Breast epithelium (tissue), 4 donors: Measurements from ENCODE around the gene TBC1D1. TPM values are rescaled to one million over a fixed set of nuclear protein-coding genes. Genes with fewer than 3 reads are reported as not detected.

ENCODE experiments used
- DNase-seq, 2 donors: peaks; one replicate each; pipeline ENCODE4 v3.0.0-alpha.2; 2019; ENCODE audit warnings: low spot score in 2 of 2
- H3K27ac ChIP-seq, 2 donors: fragments of 200-600 bp; sonication (generic) in 1 of 2; one replicate each; pipeline ENCODE4 v1.5.1; 2016 to 2019; ENCODE audit warnings: mild to moderate bottlenecking in 1 of 2
- H3K27me3 ChIP-seq, 2 donors: fragments of 200-600 bp; sonication (generic) in 1 of 2; one replicate each; pipeline versions ENCODE4 v1.5.1 to v1.6.0; 2017 to 2019; ENCODE audit warnings: control low read depth in 1 of 2, mild to moderate bottlenecking in 1 of 2
- H3K36me3 ChIP-seq: fragments of 200-600 bp; one replicate; pipeline ENCODE4 v1.5.1; 2019
- H3K4me1 ChIP-seq, 2 donors: fragments of 200-600 bp; sonication (generic); one replicate each; pipeline ENCODE4 v1.5.1; 2016 to 2019; ENCODE audit warnings: control low read depth in 1 of 2
- H3K4me3 ChIP-seq, 3 donors: fragments of 200-600 bp; sonication (generic); 1 replicate in 2 of 3; 2 replicates in 1 of 3; pipeline ENCODE4 v1.5.1; 2016 to 2019; ENCODE audit warnings: mild to moderate bottlenecking in 3 of 3, moderate library complexity in 2 of 3
- H3K9me3 ChIP-seq, 2 donors: fragments of 200-600 bp; sonication (generic) in 1 of 2; one replicate each; pipeline ENCODE4 v1.5.1; 2016 to 2019; ENCODE audit warnings: control low read depth in 1 of 2
- CTCF ChIP-seq, 3 donors: fragments of 450-650 bp; IDR thresholded peaks; one replicate each; pipeline ENCODE4 v1.5.1; 2016 to 2017; ENCODE audit warnings: antibody characterized with exemption in 3 of 3, mild to moderate bottlenecking in 3 of 3, moderate library complexity in 3 of 3
- POLR2A ChIP-seq: fragments of 450-650 bp; IDR thresholded peaks from one replicate; pipeline ENCODE4 v1.6.1; 2016; ENCODE audit warnings: antibody characterized with exemption, mild to moderate bottlenecking, moderate library complexity
- POLR2AphosphoS5 ChIP-seq, 3 donors: sonication (generic); formaldehyde crosslinking; IDR thresholded peaks; one replicate each; pipeline ENCODE4 v1.6.1; 2017; ENCODE audit warnings: antibody characterized with exemption in 3 of 3
- intact Hi-C: fragments of 100-400 bp; cut with DNase I; formaldehyde crosslinking; loops from one replicate; pipeline ENCODE4 v1.15.1; 2023; ENCODE audit warnings: low total_unique reads
- total RNA-seq, 3 donors: library from RNA; depleted of rRNA; stranded (reverse); fragments of >200 nt; gene quantifications; one replicate each; pipeline ENCODE4 v1.1.0, GENCODE V29; 2016

The TBC1D1 gene
- total RNA-seq, 3 donors from 2014 or later: 55.2 to 80.9 (median 63.9) TPM

- Histone ChIP-seq H3K36me3 (no peaks in the 10 kb centered on the region), H3K4me1 (no peaks in the 10 kb centered on the region), H3K27me3 (no peaks in the 10 kb centered on the region), H3K27ac (peak overlapping the region in 1 of 2 donors; percentile 16), H3K9me3 (no peaks in the 10 kb centered on the region), H3K4me3 (no peak overlapping the region)
- intact Hi-C loops: no loop called here
- no peak for DNase-seq
- TF ChIP-seq CTCF (IDR thresholded peaks at IDR 0.05) (no peak), POLR2A (no peak), POLR2AphosphoS5 (IDR thresholded peaks at IDR 0.05) (no peak)
These were observed 159.9 kb downstream of the TBC1D1 start for GRCh38 chr4:38050560-38051350.

- no peaks in the 10 kb centered on the region for H3K9me3 ChIP-seq
- DNase-seq: no peak
- no peaks in the 10 kb centered on the region for H3K27me3 ChIP-seq
- no peak overlapping the region for H3K4me3 ChIP-seq
- H3K36me3 ChIP-seq: no peaks in the 10 kb centered on the region
- peak overlapping the region in 1 of 2 donors; percentile 59 for H3K27ac ChIP-seq
- no peaks in the 10 kb centered on the region for H3K4me1 ChIP-seq
- intact Hi-C loops: no loop called here
- no peak for TF ChIP-seq POLR2A
- no peak for TF ChIP-seq CTCF (IDR thresholded peaks at IDR 0.05)
- no peak for TF ChIP-seq POLR2AphosphoS5 (IDR thresholded peaks at IDR 0.05)
These were observed 164.7 kb downstream of the TBC1D1 start for GRCh38 chr4:38055566-38055965.

- DNase-seq: no peak
- no peaks in the 10 kb centered on the region for H3K36me3 ChIP-seq
- H3K4me1 ChIP-seq: no peaks in the 10 kb centered on the region
- no peaks in the 10 kb centered on the region for H3K9me3 ChIP-seq
- no peak overlapping the region for H3K4me3 ChIP-seq
- TF ChIP-seq POLR2A (no peak), CTCF (IDR thresholded peaks at IDR 0.05) (no peak), POLR2AphosphoS5 (IDR thresholded peaks at IDR 0.05) (no peak)
- H3K27ac ChIP-seq: peak overlapping the region in 1 of 2 donors; percentile 59
- H3K27me3 ChIP-seq: no peaks in the 10 kb centered on the region
- intact Hi-C loops: no loop called here
These were observed 165.3 kb downstream of the TBC1D1 start for GRCh38 chr4:38056011-38056685.

- H3K4me3 ChIP-seq: no peak overlapping the region
- intact Hi-C loops: no loop called here
- no peaks in the 10 kb centered on the region for H3K36me3 ChIP-seq
- H3K27me3 ChIP-seq: no peaks in the 10 kb centered on the region
- no peaks in the 10 kb centered on the region for H3K9me3 ChIP-seq
- DNase-seq: no peak
- TF ChIP-seq POLR2A (no peak), CTCF (IDR thresholded peaks at IDR 0.05) (no peak), POLR2AphosphoS5 (IDR thresholded peaks at IDR 0.05) (no peak)
- no peaks in the 10 kb centered on the region for H3K4me1 ChIP-seq
- H3K27ac ChIP-seq: no peak overlapping the region
These were observed 167.3 kb downstream of the TBC1D1 start for GRCh38 chr4:38058151-38058550.

GRCh38 chr4:38060829-38061431 is 170.0 kb downstream of the TBC1D1 start:
- Histone ChIP-seq H3K9me3 (no peaks in the 10 kb centered on the region), H3K27ac (no peak overlapping the region), H3K27me3 (no peaks in the 10 kb centered on the region), H3K4me1 (no peaks in the 10 kb centered on the region), H3K36me3 (no peaks in the 10 kb centered on the region), H3K4me3 (no peak overlapping the region)
- no peak for DNase-seq
- no peak for TF ChIP-seq CTCF (IDR thresholded peaks at IDR 0.05)
- no peak for TF ChIP-seq POLR2A
- no peak for TF ChIP-seq POLR2AphosphoS5 (IDR thresholded peaks at IDR 0.05)
- intact Hi-C loops: loop anchor here (5.0 kb wide), 1 partner anchor 611 kb away; no protein-coding TSS in a partner anchor
